Stimulated activated naive CD8-positive, alpha-beta T cell treated with anti-CD3 and anti-CD28 coated beads, Interleukin-15, Interleukin-2, amounts not matched to agents 100 ng/mL and 50 ng/mL, for 24 hours (primary cell): ENCODE measurements around the gene PRSS22.

Experiments
- H3K27ac Mint-ChIP-seq: one replicate; pipeline ENCODE4 v1.8.0; 2021; ENCODE audit warnings: mild to moderate bottlenecking, mixed read lengths
- H3K27me3 Mint-ChIP-seq: one replicate; pipeline ENCODE4 v1.8.0; 2021; ENCODE audit warnings: mixed read lengths
- H3K36me3 Mint-ChIP-seq: one replicate; pipeline ENCODE4 v1.8.0; 2021; ENCODE audit warnings: low read depth, mixed read lengths
- H3K4me1 Mint-ChIP-seq: one replicate; pipeline ENCODE4 v1.8.0; 2021; ENCODE audit warnings: low read depth, mixed read lengths
- H3K4me3 Mint-ChIP-seq: one replicate; pipeline ENCODE4 v1.8.0; 2021; ENCODE audit warnings: mild to moderate bottlenecking, mixed read lengths
- H3K9me3 Mint-ChIP-seq: one replicate; pipeline ENCODE4 v1.8.0; 2021; ENCODE audit warnings: mixed read lengths

The PRSS22 gene

GRCh38 chr16:2806286-2806685, 51.7 kb downstream of the PRSS22 start:
- peaks cover 6% of the 10 kb centered on the region for H3K9me3 Mint-ChIP-seq
- peaks cover 19% of the 10 kb centered on the region for H3K27me3 Mint-ChIP-seq
- H3K4me1 Mint-ChIP-seq: no peaks in the 10 kb centered on the region
- H3K27ac Mint-ChIP-seq: no peak overlapping the region
- peaks cover 4% of the 10 kb centered on the region for H3K36me3 Mint-ChIP-seq
- no peak overlapping the region for H3K4me3 Mint-ChIP-seq

GRCh38 chr16:2804728-2805127, 53.2 kb downstream of the PRSS22 start:
- H3K27ac Mint-ChIP-seq: no peak overlapping the region
- peaks cover 4% of the 10 kb centered on the region for H3K36me3 Mint-ChIP-seq
- H3K4me3 Mint-ChIP-seq: no peak overlapping the region
- peaks cover 16% of the 10 kb centered on the region for H3K27me3 Mint-ChIP-seq
- peaks cover 6% of the 10 kb centered on the region for H3K9me3 Mint-ChIP-seq
- no peaks in the 10 kb centered on the region for H3K4me1 Mint-ChIP-seq

DNA sequence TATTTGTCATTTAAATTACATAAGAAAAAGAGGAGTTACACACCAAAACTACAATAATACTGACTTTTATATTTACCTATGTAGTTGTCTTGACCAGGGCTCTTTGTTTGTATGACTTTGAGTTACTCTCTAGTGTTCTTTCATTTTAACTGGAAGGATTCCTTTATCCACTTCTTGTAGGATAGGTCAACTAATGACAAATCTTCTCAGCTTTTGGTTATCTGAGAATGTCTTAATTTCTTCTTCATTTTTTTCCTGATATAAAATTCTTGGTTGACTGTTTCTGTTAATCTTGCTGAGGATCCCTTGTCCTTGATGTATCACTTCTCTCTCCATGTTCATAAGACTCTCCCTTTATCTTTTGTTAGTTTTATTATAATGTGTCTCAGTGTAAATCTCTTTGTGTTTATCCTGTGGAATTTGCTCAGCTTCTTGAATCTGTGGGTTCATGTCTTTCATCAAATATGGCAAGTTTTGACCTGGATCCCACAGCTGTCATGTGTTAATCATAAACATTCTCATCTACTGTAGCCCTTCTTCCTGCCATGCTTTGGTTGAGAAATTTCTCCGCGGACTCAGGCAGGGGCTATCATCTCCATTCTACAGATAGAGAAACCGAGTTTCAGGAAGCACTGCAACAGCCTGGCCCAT, 54.3 kb downstream of the PRSS22 start:
- Mint-ChIP-seq H3K27ac (no peak overlapping the region), H3K4me1 (no peaks in the 10 kb centered on the region), H3K36me3 (peaks cover 4% of the 10 kb centered on the region), H3K27me3 (peaks cover 12% of the 10 kb centered on the region), H3K9me3 (peaks cover 6% of the 10 kb centered on the region), H3K4me3 (no peak overlapping the region)
